ENCODE results near the gene CYP2S1.

The CYP2S1 gene

DNA sequence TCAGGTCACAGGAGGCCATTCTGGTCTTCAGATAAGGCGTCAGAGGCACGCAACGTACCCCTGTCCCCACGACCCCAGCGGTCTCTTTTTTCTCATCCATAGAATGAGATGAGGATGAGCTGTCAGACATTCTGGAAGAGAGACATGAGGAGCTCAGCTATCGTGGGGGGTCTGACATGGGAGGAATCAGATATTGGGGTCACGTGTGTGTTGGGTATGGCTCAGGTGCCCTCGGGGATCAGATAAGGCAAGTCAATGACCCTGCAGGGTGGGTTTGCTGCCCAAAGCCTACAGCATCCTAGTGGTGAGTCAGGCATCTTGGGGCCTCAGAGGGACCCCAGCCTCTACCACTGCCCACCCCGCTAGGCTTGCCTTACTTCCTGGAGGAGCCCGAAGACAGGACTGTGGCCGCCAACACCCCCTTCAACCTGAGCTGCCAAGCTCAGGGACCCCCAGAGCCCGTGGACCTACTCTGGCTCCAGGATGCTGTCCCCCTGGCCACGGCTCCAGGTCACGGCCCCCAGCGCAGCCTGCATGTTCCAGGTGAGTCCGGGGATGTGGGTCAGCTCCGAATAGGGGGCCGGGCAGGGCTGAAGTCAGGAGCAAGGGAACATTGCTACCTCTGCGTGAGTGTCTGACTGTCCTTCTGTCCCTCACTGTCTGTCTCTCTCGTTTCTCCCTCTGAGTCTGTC, 28.6 kb downstream of the CYP2S1 start:
- Histone ChIP-seq H3K9me3 (ENCODE audit: insufficient read depth, low read depth, low read length) (no peaks in the 10 kb centered on the region), H3K9ac (ENCODE audit: low read depth, low read length, poor library complexity, severe bottlenecking) (no peak overlapping the region), H3K27me3 (ENCODE audit: insufficient read depth, low read length, poor library complexity, severe bottlenecking) (peaks cover 7% of the 10 kb centered on the region), H3K36me3 (ENCODE audit: insufficient read depth, low read length) (no peaks in the 10 kb centered on the region), H3K79me2 (ENCODE audit: insufficient read depth, low read length) (no peaks in the 10 kb centered on the region), H3F3A (ENCODE audit: low read depth) (no peaks in the 10 kb centered on the region), H2AFZ (ENCODE audit: low read length) (no peak overlapping the region), H3K4me1 (ENCODE audit: insufficient read depth, low read length, poor library complexity, severe bottlenecking) (no peaks in the 10 kb centered on the region), H4K20me1 (ENCODE audit: insufficient read depth, low read length, poor library complexity, severe bottlenecking) (no peaks in the 10 kb centered on the region), H3K9me2 (replicated peaks; ENCODE audit: low read depth, low read length) (no peaks in the 10 kb centered on the region), H3K4me3 (ENCODE audit: low read length, poor library complexity, severe bottlenecking) (no peak overlapping the region), H3K4me2 (ENCODE audit: low read depth, low read length, poor library complexity, severe bottlenecking) (no peak overlapping the region)
- no peak for TF ChIP-seq EZH2phosphoT487 (IDR thresholded peaks at IDR 0.05; ENCODE audit: borderline replicate concordance)
- TF ChIP-seq, protein P1, sequence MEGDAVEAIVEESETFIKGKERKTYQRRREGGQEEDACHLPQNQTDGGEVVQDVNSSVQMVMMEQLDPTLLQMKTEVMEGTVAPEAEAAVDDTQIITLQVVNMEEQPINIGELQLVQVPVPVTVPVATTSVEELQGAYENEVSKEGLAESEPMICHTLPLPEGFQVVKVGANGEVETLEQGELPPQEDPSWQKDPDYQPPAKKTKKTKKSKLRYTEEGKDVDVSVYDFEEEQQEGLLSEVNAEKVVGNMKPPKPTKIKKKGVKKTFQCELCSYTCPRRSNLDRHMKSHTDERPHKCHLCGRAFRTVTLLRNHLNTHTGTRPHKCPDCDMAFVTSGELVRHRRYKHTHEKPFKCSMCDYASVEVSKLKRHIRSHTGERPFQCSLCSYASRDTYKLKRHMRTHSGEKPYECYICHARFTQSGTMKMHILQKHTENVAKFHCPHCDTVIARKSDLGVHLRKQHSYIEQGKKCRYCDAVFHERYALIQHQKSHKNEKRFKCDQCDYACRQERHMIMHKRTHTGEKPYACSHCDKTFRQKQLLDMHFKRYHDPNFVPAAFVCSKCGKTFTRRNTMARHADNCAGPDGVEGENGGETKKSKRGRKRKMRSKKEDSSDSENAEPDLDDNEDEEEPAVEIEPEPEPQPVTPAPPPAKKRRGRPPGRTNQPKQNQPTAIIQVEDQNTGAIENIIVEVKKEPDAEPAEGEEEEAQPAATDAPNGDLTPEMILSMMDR (conservative IDR thresholded peaks at IDR 0.05; ENCODE audit: low read length) = no peak

DNA sequence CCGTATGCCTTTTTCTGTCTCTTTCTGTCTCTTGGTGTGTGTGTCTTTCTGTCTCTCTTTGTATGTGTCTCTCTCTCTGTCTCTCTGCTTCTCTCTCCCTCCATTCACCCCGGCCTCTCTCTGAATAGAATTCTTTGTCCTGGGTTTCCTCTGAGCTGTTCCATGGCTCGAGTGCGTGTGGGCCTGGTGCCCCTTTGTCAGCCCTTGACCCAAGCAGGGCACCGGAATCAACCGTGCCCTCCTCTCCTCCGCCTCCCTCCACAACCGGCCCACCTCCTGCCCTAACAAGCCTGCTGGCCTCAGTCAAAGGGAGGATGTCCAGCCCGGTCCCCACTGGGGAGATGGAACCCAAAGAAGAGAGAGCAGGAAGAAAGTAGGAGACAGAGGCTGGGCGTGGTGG, 29.2 kb downstream of the CYP2S1 start:
- TF ChIP-seq, protein P1 (conservative IDR thresholded peaks at IDR 0.05; ENCODE audit: low read length) = no peak
- TF ChIP-seq EZH2phosphoT487 (IDR thresholded peaks at IDR 0.05; ENCODE audit: borderline replicate concordance) = no peak
- no peaks in the 10 kb centered on the region for H3K79me2 ChIP-seq (ENCODE audit: insufficient read depth, low read length)
- no peak overlapping the region for H3K4me2 ChIP-seq (ENCODE audit: low read depth, low read length, poor library complexity, severe bottlenecking)
- H3K27me3 ChIP-seq (ENCODE audit: insufficient read depth, low read length, poor library complexity, severe bottlenecking) = peaks cover 7% of the 10 kb centered on the region
- H4K20me1 ChIP-seq (ENCODE audit: insufficient read depth, low read length, poor library complexity, severe bottlenecking) = no peaks in the 10 kb centered on the region
- H2AFZ ChIP-seq (ENCODE audit: low read length) = no peak overlapping the region
- H3F3A ChIP-seq (ENCODE audit: low read depth) = no peaks in the 10 kb centered on the region
- H3K9me3 ChIP-seq (ENCODE audit: insufficient read depth, low read depth, low read length) = no peaks in the 10 kb centered on the region
- H3K4me1 ChIP-seq (ENCODE audit: insufficient read depth, low read length, poor library complexity, severe bottlenecking) = no peaks in the 10 kb centered on the region
- H3K4me3 ChIP-seq (ENCODE audit: low read length, poor library complexity, severe bottlenecking) = no peak overlapping the region
- H3K9ac ChIP-seq (ENCODE audit: low read depth, low read length, poor library complexity, severe bottlenecking) = no peak overlapping the region
- H3K9me2 ChIP-seq (replicated peaks; ENCODE audit: low read depth, low read length) = no peaks in the 10 kb centered on the region
- H3K36me3 ChIP-seq (ENCODE audit: insufficient read depth, low read length) = no peaks in the 10 kb centered on the region

DNA sequence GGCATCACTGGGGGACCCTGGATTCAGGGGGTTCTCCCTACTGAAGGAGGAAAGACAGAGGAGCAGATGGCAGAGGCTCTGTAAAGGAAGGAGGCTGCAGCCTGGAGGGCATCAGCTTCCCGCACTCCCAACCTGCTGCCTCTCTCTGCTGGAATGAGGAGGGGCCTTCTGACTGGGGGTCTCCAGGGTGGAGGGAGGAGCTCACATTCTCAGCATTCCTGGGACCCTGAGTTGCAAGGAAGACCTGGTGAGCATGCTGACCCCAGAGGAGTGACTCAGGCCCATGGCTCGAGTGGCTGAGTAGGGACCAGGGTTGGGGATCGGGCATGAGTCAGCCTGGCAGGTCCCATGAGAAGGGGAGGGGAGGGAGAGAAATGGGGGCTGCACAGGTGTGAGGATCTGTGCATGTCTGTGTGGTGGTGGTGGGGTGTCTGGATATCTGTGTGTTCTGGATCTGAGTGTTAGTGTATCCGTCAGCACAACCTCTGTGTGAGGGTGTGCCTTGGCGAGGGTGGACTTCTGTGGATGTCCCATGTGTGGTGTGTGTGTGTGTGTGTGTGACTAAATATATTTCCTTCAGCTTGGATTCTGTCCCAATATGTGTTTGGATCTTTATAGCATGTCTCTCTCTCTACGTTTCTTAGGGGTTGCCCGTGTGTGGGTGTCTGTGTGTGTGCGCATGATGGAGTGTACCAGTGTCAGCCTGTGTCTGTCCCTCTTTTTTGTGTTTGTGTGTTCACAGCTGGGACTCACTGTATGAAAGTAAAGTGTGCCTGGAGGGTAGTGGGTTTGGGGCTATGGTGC, 30.6 kb downstream of the CYP2S1 start:
- no peaks in the 10 kb centered on the region for H3K9me3 ChIP-seq (ENCODE audit: insufficient read depth, low read depth, low read length)
- H3K27me3 ChIP-seq (ENCODE audit: insufficient read depth, low read length, poor library complexity, severe bottlenecking) = peaks cover 7% of the 10 kb centered on the region
- H3K4me3 ChIP-seq (ENCODE audit: low read length, poor library complexity, severe bottlenecking) = no peak overlapping the region
- no peaks in the 10 kb centered on the region for H3K4me1 ChIP-seq (ENCODE audit: insufficient read depth, low read length, poor library complexity, severe bottlenecking)
- no peak overlapping the region for H3K9ac ChIP-seq (ENCODE audit: low read depth, low read length, poor library complexity, severe bottlenecking)
- H2AFZ ChIP-seq (ENCODE audit: low read length) = no peak overlapping the region
- H3K9me2 ChIP-seq (replicated peaks; ENCODE audit: low read depth, low read length) = no peaks in the 10 kb centered on the region
- no peaks in the 10 kb centered on the region for H4K20me1 ChIP-seq (ENCODE audit: insufficient read depth, low read length, poor library complexity, severe bottlenecking)
- H3K4me2 ChIP-seq (ENCODE audit: low read depth, low read length, poor library complexity, severe bottlenecking) = no peak overlapping the region
- no peaks in the 10 kb centered on the region for H3F3A ChIP-seq (ENCODE audit: low read depth)
- no peak for TF ChIP-seq EZH2phosphoT487 (IDR thresholded peaks at IDR 0.05; ENCODE audit: borderline replicate concordance)
- H3K79me2 ChIP-seq (ENCODE audit: insufficient read depth, low read length) = no peaks in the 10 kb centered on the region
- no peaks in the 10 kb centered on the region for H3K36me3 ChIP-seq (ENCODE audit: insufficient read depth, low read length)
